Glutamatergic neuron (in vitro differentiated cells): ENCODE results near the gene DOC2B. TPM values are rescaled to one million over a fixed set of nuclear protein-coding genes. Genes with fewer than 3 reads are reported as not detected.
A peak's percentile ranks its signal among the peaks of the same experiment; 100 is the strongest.

ENCODE experiments used
- DNase-seq: peaks from one replicate; pipeline ENCODE4 v3.0.0; 2022
- H3K27ac Mint-ChIP-seq: one replicate; pipeline ENCODE4 v1.8.0; 2020; ENCODE audit warnings: mild to moderate bottlenecking, mixed read lengths, inconsistent platforms; ENCODE audit not compliant: unreplicated experiment
- H3K27me3 Mint-ChIP-seq: one replicate; pipeline ENCODE4 v1.8.0; 2020; ENCODE audit warnings: mild to moderate bottlenecking, moderate library complexity, mixed read lengths, inconsistent platforms; ENCODE audit not compliant: unreplicated experiment
- H3K36me3 Mint-ChIP-seq: one replicate; pipeline ENCODE4 v1.8.0; 2020; ENCODE audit warnings: mild to moderate bottlenecking, mixed read lengths, inconsistent platforms; ENCODE audit not compliant: unreplicated experiment
- H3K4me1 Mint-ChIP-seq: one replicate; pipeline ENCODE4 v1.8.0; 2020; ENCODE audit warnings: mild to moderate bottlenecking, low read depth, mixed read lengths, inconsistent platforms; ENCODE audit not compliant: unreplicated experiment
- H3K4me3 Mint-ChIP-seq: one replicate; pipeline ENCODE4 v1.8.0; 2020; ENCODE audit warnings: mild to moderate bottlenecking, mixed read lengths, inconsistent platforms; ENCODE audit not compliant: unreplicated experiment
- H3K9me3 Mint-ChIP-seq: one replicate; pipeline ENCODE4 v1.8.0; 2020; ENCODE audit warnings: mild to moderate bottlenecking, moderate library complexity, mixed read lengths, inconsistent platforms; ENCODE audit not compliant: unreplicated experiment
- CTCF ChIP-seq: fragments of 200-600 bp; sonication (generic); IDR thresholded peaks from one replicate; pipeline ENCODE4 v1.5.0; 2021; ENCODE audit not compliant: partially characterized antibody, unreplicated experiment
- total RNA-seq: library from RNA; stranded (reverse); fragmentation: NEBNext Ultra II Directional; extraction: Animal tissue kit (Norgen Biotek cat#: 25700); gene quantifications from one replicate; pipeline ENCODE4 v1.2.1, GENCODE V29; 2021; ENCODE audit not compliant: unreplicated experiment

The DOC2B gene
- total RNA-seq, 1 donor from 2014 or later = 109 TPM

GRCh38 chr17:197352-197751 lies 15.9 kb upstream of the DOC2B start:
- Mint-ChIP-seq H3K4me3 (no peak overlapping the region), H3K36me3 (peaks cover 4% of the 10 kb centered on the region), H3K4me1 (peaks cover 7% of the 10 kb centered on the region), H3K9me3 (peaks cover 6% of the 10 kb centered on the region), H3K27ac (no peak overlapping the region), H3K27me3 (peaks cover 9% of the 10 kb centered on the region)
- DNase-seq = no peak
- TF ChIP-seq CTCF = no peak

GRCh38 chr17:194828-195602 lies 13.6 kb upstream of the DOC2B start:
- H3K36me3 Mint-ChIP-seq = no peaks in the 10 kb centered on the region
- H3K27ac Mint-ChIP-seq = no peak overlapping the region
- DNase-seq = no peak
- H3K27me3 Mint-ChIP-seq = peaks cover 4% of the 10 kb centered on the region
- H3K9me3 Mint-ChIP-seq = peaks cover 6% of the 10 kb centered on the region
- no peak overlapping the region for H3K4me3 Mint-ChIP-seq
- no peak for TF ChIP-seq CTCF
- H3K4me1 Mint-ChIP-seq = peaks cover 4% of the 10 kb centered on the region

- peak; percentile 39 for DNase-seq
- Mint-ChIP-seq H3K4me1 (no peaks in the 10 kb centered on the region), H3K27me3 (peaks cover 2% of the 10 kb centered on the region), H3K9me3 (peaks cover 3% of the 10 kb centered on the region), H3K4me3 (no peak overlapping the region), H3K27ac (no peak overlapping the region), H3K36me3 (no peaks in the 10 kb centered on the region)
- no peak for TF ChIP-seq CTCF
Measured at GRCh38 chr17:193841-194806, 12.7 kb upstream of the DOC2B start.

GRCh38 chr17:193426-193810 lies 12.0 kb upstream of the DOC2B start:
- no peaks in the 10 kb centered on the region for H3K9me3 Mint-ChIP-seq
- no peaks in the 10 kb centered on the region for H3K36me3 Mint-ChIP-seq
- H3K4me3 Mint-ChIP-seq = no peak overlapping the region
- DNase-seq = no peak
- H3K27ac Mint-ChIP-seq = no peak overlapping the region
- H3K27me3 Mint-ChIP-seq = peaks cover 2% of the 10 kb centered on the region
- no peak for TF ChIP-seq CTCF
- H3K4me1 Mint-ChIP-seq = no peaks in the 10 kb centered on the region
